IPS-NIHi7 (cell line): ENCODE data around the gene GIMAP6.
"Not testable (repeated sequence)": the region's sequence is repeated elsewhere in the genome, so short reads cannot be mapped to it uniquely, and the experiment has no call there.

Experiments used
- DNase-seq: peaks from one replicate; pipeline ENCODE4 v3.0.0; 2012; ENCODE audit warnings: mixed read lengths; ENCODE audit errors: extremely low spot score

The GIMAP6 gene

GRCh38 chr7:150585199-150585598 is 47.0 kb downstream of the GIMAP6 start:
- no peak for DNase-seq

- no peak for DNase-seq
These were observed 51.4 kb downstream of the GIMAP6 start for GRCh38 chr7:150580638-150581394.

- DNase-seq, result not testable (repeated sequence)
These were observed 52.1 kb downstream of the GIMAP6 start for GRCh38 chr7:150579979-150580637.
